Transverse colon (tissue), 4 donors: ENCODE measurements around the gene IQGAP1. TPM values are rescaled to one million over a fixed set of nuclear protein-coding genes. Genes with fewer than 3 reads are reported as not detected.
A peak's percentile ranks its signal among the peaks of the same experiment; 100 is the strongest.

Experiments used
- DNase-seq: peaks from one replicate; pipeline ENCODE4 v3.0.0-alpha.2; 2019
- H3K27ac ChIP-seq, 4 donors: fragments of 200-600 bp; sonication (generic); 2 replicates each; pipeline ENCODE4 v1.5.1; 2016 to 2018; ENCODE audit warnings: inconsistent platforms in 4 of 4
- H3K27me3 ChIP-seq: fragments of 200-600 bp; sonication (generic); 2 replicates; pipeline ENCODE4 v1.5.1; 2017; ENCODE audit warnings: inconsistent platforms
- H3K36me3 ChIP-seq, 4 donors: fragments of 200-600 bp; sonication (generic); 2 replicates each; pipeline ENCODE4 v1.5.1; 2017 to 2019; ENCODE audit warnings: inconsistent platforms in 4 of 4
- H3K4me1 ChIP-seq, 4 donors: fragments of 200-600 bp; sonication (generic); 2 replicates each; pipeline ENCODE4 v1.5.1; 2017 to 2020; ENCODE audit warnings: inconsistent platforms in 4 of 4
- H3K4me3 ChIP-seq, 4 donors: fragments of 200-600 bp; sonication (generic); 1 replicate in 1 of 4; 2 replicates in 3 of 4; pipeline versions ENCODE4 v1.5.1 to v1.6.1; 2017 to 2019; ENCODE audit warnings: inconsistent platforms in 4 of 4
- H3K9me3 ChIP-seq, 2 donors: fragments of 200-600 bp; sonication (generic); 2 replicates each; pipeline ENCODE4 v1.5.1; 2017 to 2019; ENCODE audit warnings: inconsistent platforms in 2 of 2
- EP300 ChIP-seq: sonication (generic); formaldehyde crosslinking; IDR thresholded peaks from one replicate; pipeline ENCODE4 v1.6.1; 2017; ENCODE audit warnings: antibody characterized with exemption, low read depth
- POLR2A ChIP-seq: fragments of 450-650 bp; IDR thresholded peaks from one replicate; pipeline ENCODE4 v1.6.1; 2016; ENCODE audit warnings: antibody characterized with exemption, mild to moderate bottlenecking, moderate library complexity
- POLR2AphosphoS5 ChIP-seq, 3 donors: sonication (generic); formaldehyde crosslinking; IDR thresholded peaks; one replicate each; pipeline ENCODE4 v1.6.1; 2016; ENCODE audit warnings: antibody characterized with exemption in 3 of 3
- WGBS, 2 donors: methylation state at CpG; one replicate each; pipeline ENCODE4 v1.1.5; 2018; ENCODE audit warnings: low coverage in 1 of 2; 5-methylcytosine and 5-hydroxymethylcytosine counted together
- in situ Hi-C, 4 donors: fragments of 200-750 bp; cut with MboI; loops; one replicate each; pipeline versions ENCODE4 v1.15.0 to v1.15.1; 2017; ENCODE audit warnings: low sequenced_read_pairs in 3 of 4, low pct_ligation_motif_present in 1 of 4, low pct_unique_long_range_greater_than_20kb in 1 of 4
- intact Hi-C: fragments of 100-400 bp; cut with DNase I; formaldehyde crosslinking; loops from one replicate; pipeline ENCODE4 v1.15.1; 2023; ENCODE audit warnings: low total_unique reads
- total RNA-seq, 4 donors: library from RNA; depleted of rRNA; stranded (reverse); fragments of >200 nt; gene quantifications; one replicate each; pipeline ENCODE4 v1.1.0, GENCODE V29; 2016
- TF ChIP-seq, protein P1 (sequence below), 5 experiments: fragments of 200-600 bp in 3 of 5; fragments of 450-650 bp in 2 of 5; sonication (generic) in 3 of 5; IDR thresholded peaks; 1 replicate in 2 of 5; 2 replicates in 3 of 5; pipeline ENCODE4 v1.5.1; 2016 to 2017; ENCODE audit warnings: antibody characterized with exemption in 5 of 5, inconsistent platforms in 3 of 5, mild to moderate bottlenecking in 2 of 5, moderate library complexity in 1 of 5

IQGAP1 gene
- total RNA-seq, 4 donors from 2014 or later = 82.8 to 354 (median 282) TPM

DNA sequence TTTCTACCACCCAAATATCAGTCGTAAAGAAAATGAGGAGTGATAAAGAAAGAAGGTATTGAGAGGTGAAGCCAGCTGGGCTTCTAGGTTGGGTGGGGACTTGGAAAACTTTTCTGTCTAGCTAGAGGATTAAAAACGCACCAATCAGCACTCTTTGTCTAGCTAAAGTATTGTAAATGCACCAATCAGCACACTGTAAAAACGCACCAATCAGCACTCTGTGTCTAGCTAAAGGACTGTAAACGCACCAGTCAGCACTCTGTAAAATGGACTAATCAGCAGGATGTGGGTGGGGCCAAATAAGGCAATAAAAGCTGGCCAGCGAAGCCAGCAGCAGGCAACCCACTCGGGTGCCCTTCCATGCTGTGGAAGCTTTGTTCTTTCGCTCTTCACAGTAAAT lies 13.0 kb upstream of the IQGAP1 start:
- H3K4me1 ChIP-seq = peaks cover 0 to 26% (median 11%) of the 10 kb centered on the region in 4 donors
- H3K36me3 ChIP-seq = no peaks in the 10 kb centered on the region
- in situ Hi-C loops (no loop called here), intact Hi-C loops (no loop called here)
- DNase-seq = no peak
- H3K9me3 ChIP-seq = peaks cover 5 to 8% of the 10 kb centered on the region in 2 donors
- no peaks in the 10 kb centered on the region for H3K27me3 ChIP-seq
- H3K4me3 ChIP-seq = no peak overlapping the region
- no peak overlapping the region for H3K27ac ChIP-seq
- 93 to 100% methylated on average over 1 to 7 of the region's 7 CpGs for WGBS, 2 donors
- TF ChIP-seq POLR2A (no peak), EP300 (no peak), POLR2AphosphoS5 (IDR thresholded peaks at IDR 0.05) (no peak)
- TF ChIP-seq, protein P1, sequence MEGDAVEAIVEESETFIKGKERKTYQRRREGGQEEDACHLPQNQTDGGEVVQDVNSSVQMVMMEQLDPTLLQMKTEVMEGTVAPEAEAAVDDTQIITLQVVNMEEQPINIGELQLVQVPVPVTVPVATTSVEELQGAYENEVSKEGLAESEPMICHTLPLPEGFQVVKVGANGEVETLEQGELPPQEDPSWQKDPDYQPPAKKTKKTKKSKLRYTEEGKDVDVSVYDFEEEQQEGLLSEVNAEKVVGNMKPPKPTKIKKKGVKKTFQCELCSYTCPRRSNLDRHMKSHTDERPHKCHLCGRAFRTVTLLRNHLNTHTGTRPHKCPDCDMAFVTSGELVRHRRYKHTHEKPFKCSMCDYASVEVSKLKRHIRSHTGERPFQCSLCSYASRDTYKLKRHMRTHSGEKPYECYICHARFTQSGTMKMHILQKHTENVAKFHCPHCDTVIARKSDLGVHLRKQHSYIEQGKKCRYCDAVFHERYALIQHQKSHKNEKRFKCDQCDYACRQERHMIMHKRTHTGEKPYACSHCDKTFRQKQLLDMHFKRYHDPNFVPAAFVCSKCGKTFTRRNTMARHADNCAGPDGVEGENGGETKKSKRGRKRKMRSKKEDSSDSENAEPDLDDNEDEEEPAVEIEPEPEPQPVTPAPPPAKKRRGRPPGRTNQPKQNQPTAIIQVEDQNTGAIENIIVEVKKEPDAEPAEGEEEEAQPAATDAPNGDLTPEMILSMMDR (IDR thresholded peaks at IDR 0.05) = no peak

DNA sequence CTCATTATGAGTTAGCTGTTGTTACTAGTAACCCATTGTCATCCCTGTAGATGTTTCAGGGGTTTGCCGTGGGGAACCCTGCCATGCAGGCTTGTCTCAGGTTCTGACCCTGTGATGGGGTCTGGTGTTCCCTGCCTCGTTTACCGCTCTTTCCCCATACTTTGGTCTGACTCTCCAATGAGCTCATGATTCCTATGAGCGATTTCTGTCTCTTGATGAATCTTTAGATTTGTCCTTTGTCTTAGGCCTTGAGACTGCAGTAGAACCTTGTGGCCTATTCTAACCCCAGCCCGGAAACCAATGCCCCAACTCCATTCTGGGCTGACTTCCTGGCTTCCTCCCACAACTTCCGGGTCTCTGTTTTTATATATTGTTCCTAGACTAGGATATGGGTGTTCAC lies 11.3 kb upstream of the IQGAP1 start:
- no peaks in the 10 kb centered on the region for H3K36me3 ChIP-seq
- DNase-seq = peak; percentile 42
- H3K4me3 ChIP-seq = no peak overlapping the region
- peaks cover 5 to 8% of the 10 kb centered on the region in 2 donors for H3K9me3 ChIP-seq
- H3K4me1 ChIP-seq = peaks cover 0 to 18% (median 6%) of the 10 kb centered on the region in 4 donors
- H3K27ac ChIP-seq = peak overlapping the region in 2 of 4 donors; percentile 0 to 15
- H3K27me3 ChIP-seq = no peaks in the 10 kb centered on the region
- in situ Hi-C loops = no loop called here
- WGBS, 2 donors = 56 to 73% methylated on average over 4 to 6 of the region's 6 CpGs
- intact Hi-C loops = no loop called here
- TF ChIP-seq, protein P1 (IDR thresholded peaks at IDR 0.05) = no peak

GRCh38 chr15:90379263-90379662 lies 8.8 kb upstream of the IQGAP1 start:
- DNase-seq = no peak
- in situ Hi-C loops (no loop called here), intact Hi-C loops (no loop called here)
- WGBS, 2 donors = 69 to 90% methylated on average over 2 to 3 of the region's 3 CpGs
- Histone ChIP-seq H3K4me3 (no peak overlapping the region), H3K27ac (no peak overlapping the region), H3K4me1 (peaks cover 0 to 6% (median 0%) of the 10 kb centered on the region in 4 donors), H3K36me3 (no peaks in the 10 kb centered on the region), H3K9me3 (peaks cover 5 to 8% of the 10 kb centered on the region in 2 donors), H3K27me3 (no peaks in the 10 kb centered on the region)
- TF ChIP-seq EP300 (no peak), POLR2AphosphoS5 (IDR thresholded peaks at IDR 0.05) (no peak), POLR2A (no peak)
- TF ChIP-seq, protein P1 (IDR thresholded peaks at IDR 0.05) = no peak

DNA sequence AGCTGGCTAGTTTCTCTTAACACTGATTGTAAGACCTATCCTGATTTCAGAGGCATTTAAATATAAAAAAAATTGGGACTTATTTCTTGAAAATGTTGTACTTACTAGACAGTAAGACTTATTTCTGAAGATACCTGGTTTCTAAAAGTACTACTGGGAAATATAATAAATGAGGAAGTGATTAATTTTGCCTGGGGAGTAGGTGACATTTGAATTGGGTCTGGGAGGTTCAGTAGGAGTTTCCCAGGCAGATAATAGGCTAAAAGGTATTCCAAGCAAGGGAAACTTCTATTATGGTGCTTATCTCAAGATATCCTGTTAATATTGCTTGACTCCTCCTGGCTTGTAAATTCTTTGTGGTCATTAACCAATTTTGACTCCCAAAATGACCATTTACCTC lies 6.5 kb upstream of the IQGAP1 start:
- no peak for DNase-seq
- in situ Hi-C loops (no loop called here), intact Hi-C loops (no loop called here)
- no peaks in the 10 kb centered on the region for H3K36me3 ChIP-seq
- peaks cover 5 to 8% of the 10 kb centered on the region in 2 donors for H3K9me3 ChIP-seq
- no peak overlapping the region for H3K4me3 ChIP-seq
- H3K4me1 ChIP-seq = peaks cover 0 to 6% (median 0%) of the 10 kb centered on the region in 4 donors
- no peak overlapping the region for H3K27ac ChIP-seq
- TF ChIP-seq POLR2AphosphoS5 (IDR thresholded peaks at IDR 0.05) (no peak), POLR2A (no peak), EP300 (no peak)
- TF ChIP-seq, protein P1 (IDR thresholded peaks at IDR 0.05) = no peak
- H3K27me3 ChIP-seq = no peaks in the 10 kb centered on the region
